ENCODE measurements around the gene GABRB1.

Gene GABRB1

DNA sequence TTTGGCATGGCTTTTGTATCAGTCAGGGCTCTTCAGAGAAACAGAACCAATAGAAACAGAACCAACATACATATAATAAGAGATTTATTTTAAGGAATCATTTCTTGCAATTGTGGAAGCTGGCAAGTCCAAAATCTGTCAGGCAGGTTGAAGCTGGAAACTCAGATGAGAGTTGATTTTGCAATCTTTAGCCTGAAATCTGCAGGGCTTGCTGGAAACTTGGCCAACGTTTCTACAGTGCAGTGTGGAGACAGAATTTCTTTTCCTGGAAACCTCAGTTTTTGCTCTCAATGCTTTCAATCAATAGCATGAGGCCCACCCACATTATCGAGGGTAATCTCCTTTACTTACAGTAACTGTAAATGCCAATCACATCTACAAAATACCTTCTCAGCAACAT lies 386.8 kb downstream of the GABRB1 start:
- in situ Hi-C loops (cut with MboI; ENCODE audit: low pct_unique_long_range_greater_than_20kb, low sequenced_read_pairs), result no loop called here
- DNase-seq, result no peak

- DNase-seq, result no peak
- in situ Hi-C loops (cut with MboI; ENCODE audit: low pct_unique_long_range_greater_than_20kb, low sequenced_read_pairs), result no loop called here
Measured at GRCh38 chr4:47419296-47419695, 387.9 kb downstream of the GABRB1 start.

GRCh38 chr4:47425628-47426027 lies 394.3 kb downstream of the GABRB1 start:
- in situ Hi-C loops (cut with MboI; ENCODE audit: low pct_unique_long_range_greater_than_20kb, low sequenced_read_pairs), result no loop called here

DNA sequence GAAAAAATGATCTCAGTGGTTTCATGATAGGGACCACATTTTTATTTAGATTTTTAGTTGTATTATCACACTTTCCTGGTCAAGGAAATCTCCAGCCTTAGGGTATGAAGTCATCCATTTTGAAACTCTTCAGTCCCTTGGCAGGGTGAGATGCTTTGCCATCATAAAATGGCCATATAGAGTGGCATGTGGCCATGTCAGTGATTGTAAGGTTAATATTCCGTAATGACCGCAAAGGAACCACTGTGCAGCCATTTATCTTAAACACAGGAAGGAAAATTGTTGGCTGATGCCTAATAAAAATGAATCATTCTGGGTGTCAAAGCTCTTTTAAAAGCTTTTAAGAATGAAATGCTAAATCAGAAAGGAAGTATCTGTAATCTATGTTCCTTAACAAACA lies 396.6 kb downstream of the GABRB1 start:
- no peak for DNase-seq
- in situ Hi-C loops (cut with MboI; ENCODE audit: low pct_unique_long_range_greater_than_20kb, low sequenced_read_pairs), result no loop called here

More at GRCh38 chr4:47425628-47426027, 394.3 kb downstream of the GABRB1 start:
- no peak for DNase-seq

DNA sequence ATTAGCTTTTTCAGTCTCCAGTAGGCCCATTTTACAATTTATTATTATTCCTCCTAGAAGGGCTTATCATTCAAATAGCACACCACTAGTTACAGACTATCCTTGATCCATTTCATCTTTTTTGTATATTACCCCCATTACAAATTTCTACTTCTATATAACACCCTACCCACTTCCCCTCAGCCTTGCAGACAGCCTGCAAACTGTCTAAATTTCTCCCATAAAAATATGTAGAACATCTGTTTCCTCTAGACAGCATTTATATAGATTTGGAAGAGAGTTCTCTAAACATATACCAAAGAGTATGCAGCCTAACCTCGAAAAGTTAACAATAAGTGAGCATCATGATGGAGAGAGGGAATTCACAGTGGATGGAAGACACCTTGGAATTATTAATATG lies 401.4 kb downstream of the GABRB1 start:
- DNase-seq, result peak; percentile 16

DNA sequence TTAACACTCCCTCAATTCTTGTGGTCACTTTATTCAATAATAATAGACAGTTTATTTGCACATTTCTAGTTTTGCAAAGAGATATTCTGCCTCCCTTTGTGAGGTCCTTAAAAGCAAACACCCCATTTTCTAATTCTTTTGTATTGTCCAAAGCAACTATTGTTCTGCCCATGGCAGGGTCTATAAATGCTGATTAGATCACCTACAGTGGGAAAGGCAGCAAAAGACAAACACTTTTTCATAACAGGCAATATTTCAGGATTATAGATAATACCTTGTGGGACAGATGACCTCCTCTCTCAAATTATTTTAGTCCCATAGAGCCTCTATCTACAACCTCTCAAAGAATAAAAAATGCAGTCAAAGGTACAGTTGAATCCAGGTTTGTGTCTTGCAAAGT lies 403.6 kb downstream of the GABRB1 start:
- in situ Hi-C loops (cut with MboI; ENCODE audit: low pct_unique_long_range_greater_than_20kb, low sequenced_read_pairs), result no loop called here
- DNase-seq, result no peak

More for the DNA sequence above, 401.4 kb downstream of the GABRB1 start:
- in situ Hi-C loops (cut with MboI; ENCODE audit: low pct_unique_long_range_greater_than_20kb, low sequenced_read_pairs), result no loop called here

DNA sequence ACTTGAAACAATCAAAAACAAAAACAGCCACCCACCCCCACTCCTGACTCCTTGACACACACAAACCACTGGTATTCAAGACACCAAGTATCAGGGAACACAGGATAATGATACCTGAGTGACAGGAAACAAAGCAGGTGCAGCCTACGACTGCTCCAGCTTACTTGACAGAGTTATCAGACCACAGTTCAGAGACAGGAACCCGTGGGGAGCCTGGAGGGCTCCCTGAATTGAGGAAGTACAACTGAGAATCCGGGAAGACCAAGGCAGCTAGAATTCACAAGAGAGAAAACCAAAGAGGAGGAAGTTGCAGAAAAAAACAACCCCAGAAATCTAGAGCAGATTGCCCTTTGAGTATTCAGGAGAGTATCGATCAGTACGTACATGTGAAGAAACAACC lies 411.6 kb downstream of the GABRB1 start:
- in situ Hi-C loops (cut with MboI; ENCODE audit: low pct_unique_long_range_greater_than_20kb, low sequenced_read_pairs), result no loop called here
- DNase-seq, result peak; percentile 87

DNA sequence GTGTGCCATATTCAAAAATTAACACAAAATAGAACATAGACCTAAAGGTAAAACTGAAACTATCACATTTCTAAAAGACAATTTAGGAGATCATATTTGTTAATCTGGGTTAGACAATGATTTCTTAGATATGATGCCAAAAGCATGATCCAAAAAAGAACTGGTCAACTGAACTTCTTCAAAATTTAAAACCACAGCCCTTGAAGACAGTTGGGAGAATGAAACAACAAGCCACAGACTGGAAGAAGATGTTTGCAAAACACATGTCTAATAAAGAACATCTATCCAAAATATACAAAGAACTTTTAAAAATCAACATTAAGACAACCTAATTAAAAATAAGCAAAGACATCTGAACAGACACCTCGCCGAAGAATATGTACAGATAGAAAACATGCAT lies 412.7 kb downstream of the GABRB1 start:
- peak; percentile 25 for DNase-seq
- in situ Hi-C loops (cut with MboI; ENCODE audit: low pct_unique_long_range_greater_than_20kb, low sequenced_read_pairs), result no loop called here

DNA sequence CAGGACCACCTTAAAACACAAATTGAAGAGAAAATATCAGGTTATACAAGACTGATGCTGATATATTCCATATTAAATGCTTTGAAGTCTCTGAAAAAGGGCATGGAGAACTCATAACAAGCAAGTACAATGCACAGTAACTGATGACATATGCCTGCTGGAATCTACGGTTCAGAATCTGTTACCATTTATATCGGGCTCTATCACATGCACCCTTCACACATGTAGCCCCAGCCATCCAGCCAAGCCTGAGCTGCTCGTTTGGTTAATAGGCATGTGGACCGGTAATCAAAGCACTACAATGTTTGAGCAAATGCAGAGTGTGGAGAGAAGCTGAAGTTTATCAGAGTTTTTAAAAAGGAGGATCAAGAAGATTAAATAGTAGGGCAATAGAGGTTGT lies 420.3 kb downstream of the GABRB1 start:
- in situ Hi-C loops (cut with MboI; ENCODE audit: low pct_unique_long_range_greater_than_20kb, low sequenced_read_pairs), result no loop called here
- no peak for DNase-seq

- in situ Hi-C loops (cut with MboI; ENCODE audit: low pct_unique_long_range_greater_than_20kb, low sequenced_read_pairs), result no loop called here
- no peak for DNase-seq
Measured at GRCh38 chr4:47462799-47463234, 431.4 kb downstream of the GABRB1 start.

DNA sequence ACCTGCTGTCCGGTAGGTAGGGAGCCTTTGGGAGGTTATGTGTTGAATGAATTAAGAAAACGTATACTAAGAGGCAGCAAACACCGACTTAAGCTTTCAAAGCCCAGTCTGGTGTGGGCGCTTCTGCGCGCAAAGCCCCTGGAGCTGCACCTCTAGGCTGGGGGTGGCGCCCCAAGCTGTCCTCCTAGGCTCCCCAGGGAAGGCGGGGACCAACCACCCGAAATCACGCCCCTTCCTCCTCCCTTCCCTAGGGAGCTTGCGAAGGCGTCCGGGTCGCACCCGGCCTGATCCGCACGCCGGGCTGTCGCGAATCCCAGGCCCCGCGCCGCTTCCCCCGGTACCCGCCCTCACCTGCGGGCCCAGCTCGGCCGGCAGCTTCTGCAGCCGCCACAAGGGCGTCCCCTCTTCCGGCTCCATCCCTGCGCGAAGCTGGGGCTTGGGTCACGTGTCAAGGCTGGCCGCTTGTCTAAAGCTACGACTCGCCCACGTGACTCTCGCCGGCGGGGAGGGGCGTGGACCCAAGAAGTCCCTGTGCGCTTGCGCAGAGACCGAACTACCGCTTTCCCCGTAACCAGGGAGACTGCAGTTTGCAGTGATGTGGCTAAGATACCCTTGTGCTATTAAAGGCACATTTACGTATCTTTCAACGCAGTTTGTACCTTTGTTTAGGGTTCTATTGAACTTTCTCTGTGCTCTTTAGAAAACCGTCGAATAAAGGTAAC lies 432.0 kb downstream of the GABRB1 start, which contains the start of gene COMMD8:
COMMD8 (minus strand) TSS at position 468 of the 722 bp plus-strand sequence; CDS start at position 417, 51 bp downstream.
- in situ Hi-C loops (cut with MboI; ENCODE audit: low pct_unique_long_range_greater_than_20kb, low sequenced_read_pairs), result no loop called here
- DNase-seq, result peak; percentile 95

GRCh38 chr4:47465004-47465403 lies 433.6 kb downstream of the GABRB1 start:
- peak; percentile 27 for DNase-seq
- in situ Hi-C loops (cut with MboI; ENCODE audit: low pct_unique_long_range_greater_than_20kb, low sequenced_read_pairs), result no loop called here

DNA sequence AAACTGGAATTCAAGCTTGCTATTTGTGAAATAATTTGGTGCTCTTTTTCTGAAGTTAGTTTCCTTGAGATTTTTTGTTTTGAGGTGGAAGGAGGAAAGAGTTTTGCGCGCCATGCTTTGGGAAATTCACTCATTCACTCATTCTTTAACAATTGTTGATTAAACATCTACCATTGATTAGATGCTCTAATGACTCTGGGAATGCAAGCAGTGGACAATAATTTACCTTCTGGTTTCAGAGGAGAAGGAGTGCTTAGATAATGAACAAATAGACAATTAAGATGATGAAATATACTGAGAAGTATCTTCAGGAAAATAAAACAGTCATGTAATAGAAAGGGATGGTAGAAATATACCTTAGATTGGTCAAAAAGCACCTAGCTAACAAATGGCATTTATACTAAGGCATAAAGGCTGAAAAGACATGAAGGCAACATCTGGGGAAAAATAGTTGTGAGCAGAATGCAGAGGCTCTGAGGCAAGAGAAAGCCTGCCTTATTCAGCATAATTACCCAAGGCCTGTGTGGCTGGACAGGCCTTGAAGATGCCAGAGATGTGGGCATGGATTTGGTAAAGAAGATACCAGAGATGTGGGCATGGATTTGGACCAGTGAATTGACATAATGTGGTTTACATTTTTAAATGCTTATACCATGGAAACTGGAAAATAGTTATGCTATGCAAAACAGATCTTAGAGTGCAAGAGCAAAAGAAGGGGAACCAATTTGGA lies 434.9 kb downstream of the GABRB1 start:
- in situ Hi-C loops (cut with MboI; ENCODE audit: low pct_unique_long_range_greater_than_20kb, low sequenced_read_pairs), result no loop called here
- DNase-seq, result no peak

DNA sequence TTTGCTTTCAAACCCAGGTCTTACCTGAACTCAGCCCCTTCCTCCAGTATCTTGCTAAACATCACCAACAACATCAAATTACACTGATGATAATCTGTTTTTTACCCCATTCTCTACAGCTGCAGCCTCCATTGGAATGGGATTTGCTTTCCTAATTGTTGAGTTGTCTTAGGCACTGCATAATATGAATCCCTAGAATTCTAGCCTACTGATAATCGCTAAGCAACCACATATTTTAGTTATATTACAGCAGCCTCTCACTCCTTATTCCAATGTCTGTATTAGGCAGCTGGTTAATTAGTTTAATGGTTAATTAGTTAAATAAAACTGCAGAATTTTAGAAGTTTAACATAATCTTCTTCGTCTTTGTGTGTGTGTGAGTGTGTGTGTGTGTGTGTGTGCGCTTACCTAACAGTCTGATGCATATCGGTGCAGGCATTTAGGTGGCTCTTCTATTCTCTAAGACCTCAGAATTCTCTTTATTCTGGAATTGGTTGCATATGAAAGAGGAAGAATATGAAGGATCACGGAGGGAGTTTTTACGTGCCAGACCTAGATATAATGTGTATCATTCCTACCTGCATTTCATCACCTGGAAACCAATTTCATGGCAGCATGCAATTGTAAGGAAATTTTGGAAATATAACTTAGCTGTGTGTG lies 437.5 kb downstream of the GABRB1 start:
- DNase-seq, result no peak
- in situ Hi-C loops (cut with MboI; ENCODE audit: low pct_unique_long_range_greater_than_20kb, low sequenced_read_pairs), result no loop called here

DNA sequence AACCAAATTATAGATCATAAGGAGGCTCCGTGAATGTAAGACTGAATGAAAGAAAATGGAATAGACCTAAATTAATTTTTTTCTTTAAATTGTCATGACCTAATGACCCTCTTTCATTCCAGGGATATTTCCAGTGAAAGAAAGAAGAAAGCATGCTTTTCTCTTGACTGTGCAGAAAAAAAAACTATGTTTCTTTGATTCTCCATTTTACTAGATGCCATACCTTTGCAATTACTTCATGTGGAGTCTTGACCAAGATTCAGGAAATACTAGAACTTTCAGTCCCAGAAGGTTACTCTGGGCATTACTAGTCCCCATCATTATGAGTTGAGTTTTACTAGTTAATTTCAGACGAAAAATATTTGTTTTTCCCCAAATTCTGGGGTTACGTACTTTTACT lies 438.6 kb downstream of the GABRB1 start:
- in situ Hi-C loops (cut with MboI; ENCODE audit: low pct_unique_long_range_greater_than_20kb, low sequenced_read_pairs), result no loop called here
- DNase-seq, result no peak

- in situ Hi-C loops (cut with MboI; ENCODE audit: low pct_unique_long_range_greater_than_20kb, low sequenced_read_pairs), result no loop called here
Measured at GRCh38 chr4:47471064-47471463, 439.7 kb downstream of the GABRB1 start.

DNA sequence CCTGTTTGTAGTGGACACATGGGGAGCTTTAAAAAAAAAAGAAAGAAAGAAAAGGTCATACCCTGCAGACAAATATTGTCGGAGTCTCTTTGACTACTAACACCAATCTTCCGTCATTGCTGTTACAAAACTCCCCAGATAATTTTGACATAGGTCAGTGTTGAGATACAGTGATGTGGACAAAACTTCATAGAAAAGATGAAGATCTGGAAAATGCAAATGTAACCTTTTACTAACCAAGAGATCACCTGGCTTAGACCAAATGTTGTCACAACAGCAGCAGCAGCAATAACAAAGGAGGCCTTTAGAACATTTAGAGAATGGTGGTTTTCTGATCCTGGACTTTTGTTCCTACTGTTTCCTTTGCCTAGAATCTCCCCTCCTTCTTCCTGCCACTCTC lies 440.2 kb downstream of the GABRB1 start:
- no peak for DNase-seq
- in situ Hi-C loops (cut with MboI; ENCODE audit: low pct_unique_long_range_greater_than_20kb, low sequenced_read_pairs), result no loop called here

More at GRCh38 chr4:47471064-47471463, 439.7 kb downstream of the GABRB1 start:
- DNase-seq, result no peak

DNA sequence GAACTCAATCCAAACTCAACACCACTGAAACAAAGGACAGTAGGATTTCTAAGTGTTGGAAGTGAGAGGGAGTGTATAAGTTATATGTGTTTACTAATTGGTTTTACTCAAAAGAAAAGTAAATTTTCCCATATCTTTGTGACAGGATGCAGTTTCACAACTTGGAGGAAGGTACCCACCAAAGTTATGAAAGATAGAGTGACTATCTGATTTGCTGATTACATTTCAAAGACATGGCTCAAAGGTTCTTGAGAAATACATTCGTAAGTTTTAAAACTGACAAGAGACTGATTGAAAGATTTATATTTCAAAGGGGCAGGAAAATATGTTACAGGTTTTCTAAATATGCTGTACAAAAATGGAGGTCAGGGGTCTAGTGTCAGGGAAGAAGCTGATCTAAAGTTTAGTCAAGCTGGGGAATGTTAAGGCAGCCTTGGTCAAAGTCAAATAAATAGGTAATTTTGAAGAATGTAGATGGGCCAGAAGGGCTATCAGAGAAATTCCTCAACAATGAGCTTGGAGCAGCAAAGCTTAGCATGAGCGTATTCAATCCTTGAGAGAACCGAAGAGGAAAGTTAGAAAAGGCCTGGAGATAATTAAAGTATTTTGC lies 441.9 kb downstream of the GABRB1 start:
- in situ Hi-C loops (cut with MboI; ENCODE audit: low pct_unique_long_range_greater_than_20kb, low sequenced_read_pairs), result no loop called here
- no peak for DNase-seq

- in situ Hi-C loops (cut with MboI; ENCODE audit: low pct_unique_long_range_greater_than_20kb, low sequenced_read_pairs), result no loop called here
- DNase-seq, result no peak
Measured at GRCh38 chr4:47474799-47475198, 443.4 kb downstream of the GABRB1 start.

DNA sequence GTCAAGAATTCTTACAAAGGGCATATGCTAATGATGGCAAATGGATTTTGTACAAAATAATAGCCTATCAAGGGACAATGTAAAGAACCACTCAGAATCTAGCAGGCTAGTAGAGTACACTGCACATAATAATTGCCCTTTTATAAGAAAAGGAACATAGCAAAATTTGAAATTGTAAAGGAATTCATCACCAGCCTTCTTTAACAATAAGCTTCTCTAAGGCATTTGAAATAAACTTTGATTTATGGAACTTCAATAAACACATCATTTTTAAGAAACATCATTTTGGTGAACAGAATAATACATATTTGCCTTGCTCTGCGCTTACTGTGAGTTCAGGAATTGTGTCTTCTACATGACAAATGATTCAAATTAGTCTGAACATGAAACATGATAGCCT lies 444.0 kb downstream of the GABRB1 start:
- in situ Hi-C loops (cut with MboI; ENCODE audit: low pct_unique_long_range_greater_than_20kb, low sequenced_read_pairs), result no loop called here
- no peak for DNase-seq

All from KBM-7 (cell line).